ENCODE results near the gene TSPAN4.
A peak's percentile ranks its signal among the peaks of the same experiment; 100 is the strongest.

The TSPAN4 gene

DNA sequence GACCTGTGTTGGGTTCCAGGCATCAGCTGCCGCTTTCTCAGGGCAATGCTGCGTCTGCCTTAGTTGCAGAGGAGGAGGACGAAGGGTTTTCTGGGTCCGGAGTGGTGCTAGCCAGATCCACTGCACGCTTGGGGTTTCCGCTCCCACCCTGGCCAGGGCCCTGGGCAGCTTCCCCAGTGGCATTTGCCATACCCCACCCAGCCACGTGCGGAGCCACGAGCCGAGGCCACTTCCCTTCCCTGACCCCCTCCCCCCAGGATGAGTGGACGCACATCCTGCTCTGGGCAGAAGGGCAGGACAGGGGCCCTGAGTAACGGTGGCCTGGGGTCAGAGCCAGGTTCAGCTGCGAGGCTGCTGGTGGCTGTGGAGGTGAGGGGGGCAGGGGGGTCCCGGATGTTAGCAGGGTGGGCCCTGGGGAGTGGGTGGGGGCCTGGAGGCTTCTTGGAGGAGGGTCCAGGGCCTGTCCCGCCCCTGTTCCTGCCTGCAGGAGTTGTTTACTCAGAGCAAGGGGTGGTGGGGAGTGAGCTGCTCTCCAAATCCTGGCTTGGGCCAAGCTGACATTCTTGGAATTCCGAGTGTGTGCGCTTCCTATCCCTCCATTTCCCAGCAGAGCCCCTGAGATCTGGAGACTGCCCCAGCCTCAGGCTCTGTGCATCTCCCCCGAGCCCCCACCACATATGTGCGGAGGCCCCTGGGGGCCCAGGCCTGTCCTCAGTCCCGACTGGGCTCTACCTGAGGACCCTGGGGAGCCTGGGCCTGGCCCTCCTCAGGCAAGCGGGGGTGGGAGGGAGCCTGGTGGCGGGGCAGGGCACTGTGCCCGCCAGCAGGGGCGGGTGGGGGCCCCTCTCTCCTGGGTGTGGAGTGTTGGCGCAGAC lies 1.4 kb downstream of the TSPAN4 start:
- no peaks in the 10 kb centered on the region for H3K9me3 Mint-ChIP-seq
- H3K27ac Mint-ChIP-seq: no peak overlapping the region
- DNase-seq (ENCODE audit: low spot score in 2 of 2) (no peak), ATAC-seq (ENCODE audit: low read depth) (no peak)
- H3K4me3 Mint-ChIP-seq: peak overlapping the region; percentile 63
- no peaks in the 10 kb centered on the region for H3K36me3 Mint-ChIP-seq
- peaks cover 19% of the 10 kb centered on the region for H3K4me1 Mint-ChIP-seq
- H3K27me3 Mint-ChIP-seq: peaks cover 8% of the 10 kb centered on the region

DNA sequence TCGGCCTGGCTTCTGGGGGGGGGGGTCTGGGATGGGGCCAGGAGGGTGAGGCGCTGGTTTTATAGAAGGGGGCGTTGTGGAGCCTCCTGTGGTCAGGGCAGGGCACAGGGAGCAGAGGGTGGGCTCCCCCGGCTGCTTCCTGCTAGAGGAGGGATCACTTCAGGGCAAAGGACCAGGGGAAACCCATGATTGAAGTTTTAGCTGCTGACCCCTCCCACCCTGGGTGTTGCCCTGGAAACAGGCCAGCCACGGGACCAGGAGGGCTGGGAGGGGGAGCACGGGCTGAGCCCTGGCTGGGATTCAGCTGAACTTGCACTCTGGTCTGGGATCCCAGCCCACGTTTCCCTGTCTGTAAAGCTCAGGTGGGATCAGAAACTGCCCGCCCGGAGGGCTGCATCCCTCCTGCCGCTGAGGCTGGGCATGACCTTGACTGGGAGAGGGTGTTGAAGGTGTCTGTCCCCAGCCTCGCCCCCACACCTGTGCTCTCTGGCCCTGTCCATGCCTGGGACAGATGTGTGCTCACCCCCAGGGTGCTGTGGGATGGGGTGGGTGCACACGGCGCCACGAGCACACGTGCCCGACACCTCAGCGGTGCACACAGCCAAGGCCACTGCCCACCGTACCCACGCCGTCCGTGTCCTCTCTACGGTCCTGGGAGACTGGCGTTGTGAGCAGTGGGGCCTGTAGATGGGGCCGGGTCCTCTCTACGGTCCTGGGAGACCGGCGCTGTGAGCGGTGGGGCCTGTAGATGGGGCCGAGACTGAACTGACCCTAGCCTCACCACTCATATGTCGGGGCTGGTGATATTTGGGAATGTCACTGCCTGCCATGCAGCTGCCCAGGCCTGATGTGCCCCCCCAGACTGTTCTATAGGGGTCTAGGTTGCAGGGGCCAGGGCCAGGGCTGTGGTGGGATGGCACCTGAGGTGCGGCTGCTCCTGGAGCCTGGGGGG lies 2.3 kb downstream of the TSPAN4 start:
- Mint-ChIP-seq H3K4me3 (no peak overlapping the region), H3K27me3 (peaks cover 11% of the 10 kb centered on the region), H3K36me3 (no peaks in the 10 kb centered on the region), H3K4me1 (peaks cover 21% of the 10 kb centered on the region), H3K9me3 (no peaks in the 10 kb centered on the region), H3K27ac (no peak overlapping the region)
- ATAC-seq (ENCODE audit: low read depth): no peak
- no peak for DNase-seq (ENCODE audit: low spot score in 2 of 2)

DNA sequence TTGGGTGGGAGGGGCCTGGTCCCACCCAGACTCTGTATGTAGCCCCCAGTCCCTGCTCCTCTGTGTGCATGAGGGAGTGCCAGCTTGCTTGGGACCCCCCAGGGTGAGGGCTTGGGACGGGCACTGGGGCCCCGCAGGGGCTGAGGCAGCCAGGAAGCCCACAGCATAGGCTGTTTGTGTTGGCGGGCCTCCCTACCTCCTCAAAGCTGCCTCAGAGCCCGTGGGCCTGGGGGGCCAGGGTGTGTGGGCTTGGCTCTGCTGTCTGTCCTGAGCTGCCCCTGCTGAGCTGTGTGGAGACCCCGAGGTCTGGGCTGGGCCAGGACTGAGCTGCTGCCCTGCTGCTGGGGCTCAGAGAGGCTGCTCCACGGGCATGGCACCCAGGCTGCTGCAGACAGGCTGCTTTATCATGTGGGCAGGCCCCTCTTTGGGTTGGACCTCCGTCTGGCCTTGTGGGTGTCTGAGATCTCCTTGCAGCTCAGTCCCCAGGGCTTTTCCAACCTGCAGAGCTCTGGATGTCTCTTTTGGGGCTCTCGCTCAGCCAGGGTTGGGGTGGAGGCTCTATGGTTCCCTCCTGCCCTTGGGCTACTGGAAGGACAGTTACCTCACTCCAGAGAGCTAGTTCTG lies 3.3 kb downstream of the TSPAN4 start:
- Mint-ChIP-seq H3K27ac (no peak overlapping the region), H3K4me1 (peaks cover 15% of the 10 kb centered on the region), H3K27me3 (peaks cover 11% of the 10 kb centered on the region), H3K9me3 (no peaks in the 10 kb centered on the region), H3K36me3 (no peaks in the 10 kb centered on the region), H3K4me3 (no peak overlapping the region)
- DNase-seq (ENCODE audit: low spot score in 2 of 2): no peak
- no peak for ATAC-seq (ENCODE audit: low read depth)

DNA sequence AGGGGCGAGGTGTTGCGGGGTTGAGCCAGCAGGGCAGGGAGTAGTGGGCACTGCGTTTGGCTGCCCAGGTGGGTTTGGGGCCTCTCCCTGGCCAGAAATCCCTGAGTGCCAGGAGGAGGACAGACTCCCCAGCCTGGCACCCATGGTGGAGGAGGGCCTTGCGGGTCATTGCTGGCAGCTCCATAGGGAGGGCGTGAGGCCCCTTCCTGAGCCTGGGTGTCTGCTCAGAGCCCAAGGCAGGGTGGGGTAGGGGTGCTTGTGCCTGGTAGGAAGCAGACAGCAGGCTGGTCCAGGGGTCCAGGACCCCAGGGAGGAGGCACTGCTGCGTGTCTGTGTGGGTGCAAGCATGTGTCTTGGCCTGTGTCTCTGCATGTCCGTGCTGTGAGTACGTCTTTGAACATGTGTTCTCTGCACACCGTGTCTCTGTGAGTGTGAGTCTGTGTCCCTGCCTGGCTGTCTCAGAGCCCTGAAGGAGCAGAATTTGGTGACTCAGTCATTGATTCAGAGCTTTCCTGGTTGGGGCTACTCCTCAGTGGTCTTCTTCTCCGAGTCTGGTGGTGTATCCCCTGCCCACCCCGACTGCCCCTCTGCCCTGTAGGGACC lies 3.9 kb downstream of the TSPAN4 start:
- Mint-ChIP-seq H3K4me1 (peaks cover 11% of the 10 kb centered on the region), H3K27ac (no peak overlapping the region), H3K27me3 (peaks cover 11% of the 10 kb centered on the region), H3K9me3 (no peaks in the 10 kb centered on the region), H3K4me3 (no peak overlapping the region), H3K36me3 (no peaks in the 10 kb centered on the region)
- no peak for DNase-seq (ENCODE audit: low spot score in 2 of 2)
- ATAC-seq (ENCODE audit: low read depth): no peak

DNA sequence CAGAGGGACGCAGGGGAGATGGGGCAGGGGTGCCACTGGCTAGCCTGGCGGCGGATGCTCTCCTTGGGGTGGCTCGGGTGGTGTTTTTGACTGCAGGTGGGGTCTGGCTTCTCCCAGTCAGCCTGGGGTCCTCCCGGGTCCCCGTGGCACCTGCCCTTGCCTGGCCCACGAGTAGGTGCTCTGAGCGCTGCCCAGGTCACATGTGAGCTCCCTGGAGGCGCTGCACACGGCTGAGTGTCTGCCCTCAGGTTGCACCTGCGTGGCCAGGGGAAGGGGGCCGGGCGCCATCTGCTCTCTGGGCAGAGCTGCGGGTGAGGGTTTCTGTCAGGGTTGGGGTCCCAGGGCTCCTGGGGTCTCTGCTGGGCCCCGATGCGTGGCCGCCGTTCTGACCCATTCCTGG lies 5.2 kb downstream of the TSPAN4 start:
- no peak overlapping the region for H3K27ac Mint-ChIP-seq
- H3K4me1 Mint-ChIP-seq: peaks cover 11% of the 10 kb centered on the region
- H3K4me3 Mint-ChIP-seq: no peak overlapping the region
- no peaks in the 10 kb centered on the region for H3K9me3 Mint-ChIP-seq
- H3K27me3 Mint-ChIP-seq: peaks cover 15% of the 10 kb centered on the region
- DNase-seq (ENCODE audit: low spot score in 2 of 2): no peak
- no peaks in the 10 kb centered on the region for H3K36me3 Mint-ChIP-seq
- no peak for ATAC-seq (ENCODE audit: low read depth)

DNA sequence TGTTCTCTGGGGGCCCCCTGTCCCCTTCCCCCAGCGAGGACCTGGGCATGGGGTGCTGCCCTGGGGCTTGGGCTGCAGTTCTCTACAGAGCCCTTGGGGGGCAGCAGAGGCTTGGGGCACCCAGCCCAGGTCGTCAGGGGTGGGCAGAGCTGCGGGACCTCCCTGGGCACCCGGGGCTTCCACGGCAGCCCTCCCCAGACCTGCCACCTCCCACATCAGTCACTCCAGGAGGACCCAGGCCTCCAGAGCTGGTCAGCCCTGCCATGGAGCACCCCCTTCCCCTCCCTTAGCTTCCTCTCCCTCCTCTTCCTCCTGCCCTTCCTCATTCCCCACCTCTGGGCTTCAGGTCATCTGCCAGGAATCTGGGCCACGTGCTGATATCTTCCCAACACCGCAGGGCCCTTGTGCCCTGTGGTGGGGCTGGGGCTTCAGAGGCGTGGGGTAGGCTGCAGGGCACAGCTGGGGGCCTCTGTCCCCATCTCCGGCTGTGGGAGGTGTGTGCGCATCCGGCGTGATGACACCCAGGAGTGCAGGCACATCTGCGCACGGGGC lies 5.8 kb downstream of the TSPAN4 start:
- Mint-ChIP-seq H3K4me3 (peak overlapping the region; percentile 57), H3K27me3 (peaks cover 16% of the 10 kb centered on the region), H3K36me3 (no peaks in the 10 kb centered on the region), H3K27ac (no peak overlapping the region), H3K4me1 (peaks cover 10% of the 10 kb centered on the region), H3K9me3 (no peaks in the 10 kb centered on the region)
- peak; percentile 68 for ATAC-seq (ENCODE audit: low read depth)
- DNase-seq (ENCODE audit: low spot score in 2 of 2): peak; percentile 71 to 80

DNA sequence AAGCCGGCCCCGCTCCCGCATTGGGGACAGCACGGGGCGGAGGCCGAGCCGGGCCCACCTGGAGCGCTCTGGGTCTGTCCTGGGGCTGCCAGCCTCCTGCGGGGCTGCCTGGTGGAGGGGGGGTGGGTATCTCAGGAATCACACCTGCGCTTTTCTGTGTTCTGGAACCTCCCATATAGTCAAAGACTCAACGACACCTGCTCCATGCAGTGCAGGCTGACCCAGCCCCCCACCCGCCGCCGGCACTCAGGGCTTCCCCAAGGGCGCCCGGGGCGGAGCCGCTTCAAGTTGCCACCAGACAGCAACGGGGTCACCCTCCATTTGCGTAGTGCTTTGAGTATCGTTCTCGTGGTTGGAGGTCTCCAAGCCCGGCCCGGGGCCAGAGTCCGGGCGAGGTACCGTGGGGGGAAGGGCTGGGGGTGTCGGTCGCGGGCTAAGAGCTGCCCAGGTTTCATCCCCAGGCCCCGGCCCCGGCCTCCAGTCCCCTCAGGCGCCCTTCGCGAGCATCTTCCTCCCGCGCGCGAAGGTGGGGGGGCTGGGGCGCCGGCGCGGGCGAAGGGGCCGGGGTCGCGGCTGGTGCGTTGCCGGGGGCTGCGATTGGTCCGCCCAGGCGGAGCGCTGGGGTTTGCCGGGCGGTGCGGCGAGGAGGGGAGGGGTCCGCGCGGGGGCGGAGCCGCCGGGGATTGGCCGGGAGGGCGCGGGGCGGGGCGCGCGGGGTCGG lies 6.6 kb downstream of the TSPAN4 start:
- peak; percentile 51 for ATAC-seq (ENCODE audit: low read depth)

DNA sequence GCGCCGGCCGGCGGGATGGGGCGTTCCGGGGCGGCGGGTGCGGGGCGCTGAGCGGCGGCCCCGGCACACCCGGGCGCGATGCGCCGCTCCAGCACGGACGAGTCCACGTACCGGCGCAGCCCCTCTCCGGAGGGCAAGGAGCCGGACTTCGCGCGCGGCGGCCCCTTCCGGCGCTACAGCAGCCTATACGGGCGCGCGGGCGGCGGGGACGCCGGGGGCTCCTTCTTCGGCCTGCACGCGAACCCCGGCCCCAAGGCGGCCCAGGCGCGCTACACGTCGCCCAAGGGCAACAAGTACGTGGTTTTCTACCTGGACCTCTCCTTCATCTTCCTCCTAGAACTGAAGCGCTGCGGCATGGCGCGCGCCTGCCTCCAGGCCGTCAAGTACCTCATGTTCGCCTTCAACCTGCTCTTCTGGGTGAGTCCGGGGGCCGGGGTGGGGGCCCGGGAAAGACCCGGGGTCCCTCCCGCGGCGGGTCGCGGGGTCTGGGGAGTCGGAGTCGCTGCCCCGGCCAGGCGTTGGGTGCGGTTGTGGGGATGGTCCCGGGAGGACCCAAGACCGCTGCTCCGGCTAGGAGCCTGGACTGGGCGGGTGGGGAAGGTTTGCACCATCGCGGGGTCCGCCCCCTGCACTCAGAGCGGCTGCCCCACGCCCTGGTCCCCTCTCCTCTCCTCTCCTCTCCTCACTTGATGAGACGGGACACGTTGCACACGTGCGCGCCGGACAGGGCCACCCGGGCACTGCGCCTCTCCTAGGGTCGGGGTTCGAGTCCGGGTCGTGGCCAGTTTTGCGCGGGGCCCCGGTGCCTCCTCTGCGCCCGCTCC lies 7.5 kb downstream of the TSPAN4 start:
- Mint-ChIP-seq H3K4me3 (peak overlapping the region; percentile 69), H3K9me3 (no peaks in the 10 kb centered on the region), H3K4me1 (peaks cover 6% of the 10 kb centered on the region), H3K27me3 (peaks cover 15% of the 10 kb centered on the region), H3K27ac (no peak overlapping the region), H3K36me3 (no peaks in the 10 kb centered on the region)
- DNase-seq (ENCODE audit: low spot score in 2 of 2) (no peak), ATAC-seq (ENCODE audit: low read depth) (no peak)

More for the DNA sequence above, 6.6 kb downstream of the TSPAN4 start:
- no peaks in the 10 kb centered on the region for H3K9me3 Mint-ChIP-seq
- peaks cover 6% of the 10 kb centered on the region for H3K4me1 Mint-ChIP-seq
- no peaks in the 10 kb centered on the region for H3K36me3 Mint-ChIP-seq
- H3K4me3 Mint-ChIP-seq: peak overlapping the region; percentile 87
- no peak for DNase-seq (ENCODE audit: low spot score in 2 of 2)
- H3K27me3 Mint-ChIP-seq: peaks cover 15% of the 10 kb centered on the region
- H3K27ac Mint-ChIP-seq: no peak overlapping the region

DNA sequence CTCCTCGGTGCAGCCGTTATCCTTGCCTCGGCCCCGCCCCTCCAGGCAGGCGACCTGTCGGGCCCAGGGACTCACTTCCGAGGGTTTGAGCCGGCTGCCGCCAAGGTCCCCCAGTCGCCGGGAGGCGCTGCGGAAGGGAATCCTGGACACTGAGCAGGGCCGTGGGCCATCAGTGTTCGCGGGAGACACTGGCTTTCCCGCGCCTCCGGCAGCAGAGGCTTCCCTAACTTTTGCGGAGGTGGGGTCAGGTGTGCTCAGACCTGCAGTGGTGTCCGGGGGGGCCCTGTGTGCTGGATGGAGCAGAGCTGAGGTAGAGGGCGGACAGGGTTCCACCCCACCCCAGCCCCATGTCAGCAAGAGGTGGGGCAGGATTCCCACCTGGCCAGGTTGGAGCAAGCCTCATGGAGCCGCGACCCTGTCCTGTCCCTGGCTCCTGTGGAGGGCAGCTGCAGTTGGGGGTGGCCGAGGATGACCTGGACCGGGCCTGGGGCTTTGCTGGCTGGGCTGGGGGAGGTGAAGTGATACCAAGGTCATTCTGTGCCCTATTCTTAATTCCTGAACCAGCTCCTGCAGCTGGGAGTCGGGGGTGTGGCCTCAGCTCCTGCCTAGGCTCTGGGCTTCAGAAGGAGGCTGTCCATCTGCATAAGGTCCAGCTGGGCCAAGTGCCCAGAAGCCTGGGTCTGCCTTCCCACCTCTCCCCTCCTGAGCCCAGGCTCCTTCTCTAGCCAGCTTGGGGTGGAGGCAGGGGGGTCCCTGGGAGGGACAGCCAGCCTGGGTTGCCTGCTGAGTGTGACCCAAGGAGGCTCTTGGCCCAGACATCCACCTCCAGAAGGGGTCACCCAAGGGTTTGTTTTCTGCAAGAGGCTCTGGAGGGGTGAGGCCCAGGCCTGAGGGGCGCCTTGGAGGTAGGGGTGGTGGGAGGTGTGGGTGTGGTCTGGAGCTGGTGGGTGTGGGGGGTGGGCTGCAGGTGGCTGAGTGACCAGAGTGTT lies 8.4 kb downstream of the TSPAN4 start:
- no peak overlapping the region for H3K27ac Mint-ChIP-seq

DNA sequence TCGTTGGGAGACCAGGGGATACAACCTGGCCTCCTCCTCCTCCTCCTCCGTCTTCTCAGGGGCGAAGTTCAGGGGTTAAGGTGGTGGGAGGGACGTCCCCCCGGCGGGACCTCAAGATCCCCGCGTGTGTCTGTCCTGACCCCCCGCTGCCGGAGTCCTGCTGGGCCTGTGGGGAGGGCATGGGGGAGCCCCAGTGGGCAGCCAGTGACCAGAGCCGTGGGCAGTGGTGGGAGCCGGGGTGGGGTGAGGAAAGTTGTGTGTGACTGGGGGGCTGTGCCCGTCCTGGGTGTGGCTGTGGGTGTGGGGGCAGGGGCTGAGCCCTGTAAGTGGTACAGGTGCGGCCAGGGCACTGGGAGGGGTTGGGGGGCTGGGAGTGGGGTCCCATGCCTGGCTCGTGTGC lies 10.1 kb downstream of the TSPAN4 start:
- H3K4me3 Mint-ChIP-seq: no peak overlapping the region
- peaks cover 6% of the 10 kb centered on the region for H3K4me1 Mint-ChIP-seq
- H3K36me3 Mint-ChIP-seq: no peaks in the 10 kb centered on the region
- DNase-seq (ENCODE audit: low spot score in 2 of 2) (no peak), ATAC-seq (ENCODE audit: low read depth) (no peak)
- peaks cover 10% of the 10 kb centered on the region for H3K27me3 Mint-ChIP-seq
- H3K9me3 Mint-ChIP-seq: no peaks in the 10 kb centered on the region
- H3K27ac Mint-ChIP-seq: no peak overlapping the region

More for the DNA sequence above, 8.4 kb downstream of the TSPAN4 start:
- H3K36me3 Mint-ChIP-seq: no peaks in the 10 kb centered on the region
- H3K27me3 Mint-ChIP-seq: peaks cover 15% of the 10 kb centered on the region
- DNase-seq (ENCODE audit: low spot score in 2 of 2): no peak
- no peak overlapping the region for H3K4me3 Mint-ChIP-seq
- H3K9me3 Mint-ChIP-seq: no peaks in the 10 kb centered on the region
- ATAC-seq (ENCODE audit: low read depth): no peak
- H3K4me1 Mint-ChIP-seq: peaks cover 6% of the 10 kb centered on the region

DNA sequence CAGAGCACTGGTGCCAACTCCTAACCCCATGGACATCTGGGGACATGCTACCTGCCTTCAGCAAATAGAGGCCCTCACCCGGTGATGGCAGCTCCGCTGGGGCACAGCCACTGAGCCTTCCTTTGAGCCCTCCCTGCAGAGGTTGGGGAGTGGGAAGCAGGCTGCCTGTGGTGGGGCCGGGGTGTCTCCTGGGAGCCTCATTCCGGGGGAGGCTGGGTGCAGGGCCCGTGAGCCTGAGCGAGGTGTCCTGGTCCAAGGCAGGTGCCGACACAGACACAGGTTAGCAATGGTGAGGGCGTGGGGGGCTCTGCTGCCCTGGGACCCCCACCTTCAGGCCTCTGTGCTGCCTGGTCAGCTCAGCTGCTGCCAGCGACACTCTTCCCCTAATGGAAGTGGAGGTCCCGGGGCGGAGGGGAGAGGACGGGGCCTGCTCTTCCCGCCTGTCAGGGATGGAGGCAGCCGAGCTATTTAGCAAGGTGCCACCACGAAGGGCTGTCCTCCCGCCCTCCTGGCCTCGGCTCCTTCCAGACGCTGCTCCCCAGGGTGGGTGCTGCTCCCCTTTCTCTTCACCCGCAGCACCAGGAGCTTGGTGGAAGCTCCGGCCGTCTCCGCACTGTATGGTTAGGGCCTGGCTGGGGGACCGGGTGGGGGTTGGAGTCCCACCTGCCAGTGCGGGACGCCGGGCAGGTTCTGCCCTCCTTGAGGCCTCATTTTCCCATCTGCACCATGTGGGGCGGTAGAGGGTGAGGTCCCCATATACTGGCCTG lies 11.2 kb downstream of the TSPAN4 start:
- Mint-ChIP-seq H3K4me3 (no peak overlapping the region), H3K9me3 (no peaks in the 10 kb centered on the region), H3K27me3 (peaks cover 13% of the 10 kb centered on the region), H3K4me1 (peaks cover 6% of the 10 kb centered on the region), H3K27ac (no peak overlapping the region), H3K36me3 (no peaks in the 10 kb centered on the region)
- no peak for DNase-seq (ENCODE audit: low spot score in 2 of 2)
- no peak for ATAC-seq (ENCODE audit: low read depth)
